NCI-H1048 (cell line): ENCODE data around the gene IFITM2.

Source experiments
- DNase-seq: peaks from one replicate; lab custom pipeline; 2025; lab: John Stamatoyannopoulos, UW

Gene IFITM2

DNA sequence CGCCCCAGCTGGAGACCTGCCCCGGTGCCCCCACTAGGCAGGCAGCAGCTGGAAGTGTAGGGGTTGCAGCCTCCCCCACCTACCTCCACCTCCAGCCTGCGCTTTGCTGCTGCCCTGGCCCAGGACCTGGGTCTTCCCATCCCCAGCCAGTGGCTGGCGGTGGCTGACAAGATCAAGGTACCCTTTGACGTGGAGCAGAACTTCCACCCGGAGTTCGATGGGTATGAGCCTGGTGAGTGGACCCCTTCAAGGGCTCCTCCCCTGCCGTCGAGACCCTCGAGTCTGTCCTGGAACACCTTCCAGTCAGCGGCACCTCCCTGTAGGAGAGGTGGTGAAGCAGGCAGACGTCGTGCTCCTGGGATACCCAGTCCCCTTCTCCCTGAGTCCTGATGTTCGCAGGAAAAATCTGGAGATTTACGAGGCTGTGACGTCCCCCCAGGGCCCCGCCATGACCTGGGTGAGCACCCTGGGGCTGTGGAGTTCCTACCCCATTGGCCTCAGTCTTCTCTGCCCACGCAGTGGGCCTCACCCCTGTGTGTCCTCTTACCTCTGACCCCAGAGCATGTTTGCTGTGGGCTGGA, 14.3 kb upstream of the IFITM2 start:
- DNase-seq, result no peak

- no peak for DNase-seq
Measured at GRCh38 chr11:293852-294661, 13.6 kb upstream of the IFITM2 start.

- no peak for DNase-seq
Measured at GRCh38 chr11:294780-295179, 12.8 kb upstream of the IFITM2 start.

- no peak for DNase-seq
Measured at GRCh38 chr11:295351-296170, 12.1 kb upstream of the IFITM2 start.

DNA sequence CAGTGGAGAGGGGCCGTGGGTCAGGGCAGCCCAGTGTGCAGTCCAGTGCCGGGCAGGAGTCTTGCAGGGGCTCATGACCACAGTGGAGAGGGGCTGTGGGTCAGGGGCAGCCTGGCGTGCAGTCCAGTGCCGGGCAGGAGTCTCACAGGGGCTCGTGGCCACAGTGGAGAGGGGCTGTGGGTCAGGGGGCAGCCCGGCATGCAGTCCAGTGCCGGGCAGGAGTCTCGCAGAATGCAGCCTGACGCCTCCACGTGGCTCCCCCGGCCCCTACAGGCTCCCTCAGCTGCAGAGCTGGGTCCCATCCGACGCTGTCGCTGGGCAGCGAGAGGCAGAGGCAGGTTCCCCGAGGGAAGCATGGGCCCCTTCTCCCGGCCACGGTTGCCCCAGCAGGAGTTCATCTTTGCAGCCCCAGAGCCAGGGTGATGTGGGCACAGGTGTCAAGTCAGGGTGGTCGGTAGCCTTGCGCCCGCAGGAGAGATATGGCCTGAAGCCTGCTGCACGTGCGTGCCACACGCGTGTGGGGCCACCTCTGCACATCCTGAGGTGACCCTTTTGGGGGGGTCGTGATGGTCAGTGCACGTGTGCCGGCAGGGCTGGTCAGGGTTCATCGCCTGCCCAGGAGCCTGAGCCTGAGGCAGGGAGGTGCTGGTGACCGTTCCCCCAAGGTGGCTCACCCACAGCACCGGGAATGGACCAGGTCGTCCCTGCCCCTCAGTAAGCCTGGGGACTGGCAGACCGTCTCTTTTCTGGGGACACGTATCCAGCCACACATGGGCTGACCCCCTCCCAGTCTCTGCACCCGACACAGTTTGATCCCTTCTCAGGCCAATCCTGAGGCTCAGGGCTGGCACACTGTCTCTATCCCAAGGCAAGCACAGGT, 11.2 kb upstream of the IFITM2 start:
- DNase-seq, result no peak

GRCh38 chr11:297051-297585, 10.5 kb upstream of the IFITM2 start:
- no peak for DNase-seq

- no peak for DNase-seq
Measured at GRCh38 chr11:297586-298405, 9.8 kb upstream of the IFITM2 start.

GRCh38 chr11:298406-299065, 9.1 kb upstream of the IFITM2 start:
- DNase-seq, result no peak

DNA sequence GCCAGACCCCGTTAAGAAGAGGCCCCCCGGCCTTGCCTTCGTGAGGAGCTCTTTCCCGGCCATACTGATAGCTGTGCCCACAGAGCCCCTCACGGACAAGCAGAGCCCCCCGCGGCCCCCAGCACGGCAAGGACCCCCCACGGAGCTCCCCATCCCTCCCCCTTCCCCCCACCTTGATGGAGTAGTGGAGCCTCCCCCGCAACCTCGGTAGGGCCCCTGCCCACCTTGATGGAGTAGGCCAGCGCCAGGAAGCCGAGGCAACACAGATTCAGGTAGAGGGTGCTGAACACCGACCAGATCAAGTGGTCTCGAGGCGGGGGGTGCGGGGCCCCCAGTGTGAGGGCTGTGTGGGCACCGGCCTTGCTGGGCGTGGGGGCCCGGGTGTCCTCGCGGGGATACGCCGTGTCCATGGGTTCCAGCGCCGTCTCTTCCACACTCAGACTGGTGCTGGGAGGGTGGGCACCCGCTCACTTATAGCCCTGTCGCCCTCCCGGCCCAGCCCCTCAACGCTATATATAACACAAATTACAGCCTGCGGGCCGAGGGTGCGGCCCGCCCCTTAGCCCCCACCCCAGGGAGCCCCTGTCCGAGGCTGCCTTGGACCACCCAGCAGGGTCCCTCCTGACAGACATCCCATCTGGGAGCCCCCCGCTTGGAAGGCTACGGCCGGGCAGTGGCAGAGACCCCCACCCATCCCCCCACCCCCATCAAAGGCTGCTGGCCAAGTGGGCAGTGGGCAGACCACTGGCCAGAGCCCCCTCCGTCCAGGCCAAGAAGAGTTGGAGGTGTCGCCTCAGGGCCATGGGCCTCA, 8.3 kb upstream of the IFITM2 start, which contains the start of gene IFITM5:
Gene IFITM5 (minus strand): TSS at position 446 of the 811 bp plus-strand sequence. CDS start 36 bp downstream, at position 410.
- DNase-seq, result no peak

GRCh38 chr11:299951-300735, 7.5 kb upstream of the IFITM2 start:
- DNase-seq, result no peak

- no peak for DNase-seq
Measured at GRCh38 chr11:303363-303762, 4.3 kb upstream of the IFITM2 start.

- DNase-seq, result no peak
Measured at GRCh38 chr11:304061-304506, 3.5 kb upstream of the IFITM2 start.

DNA sequence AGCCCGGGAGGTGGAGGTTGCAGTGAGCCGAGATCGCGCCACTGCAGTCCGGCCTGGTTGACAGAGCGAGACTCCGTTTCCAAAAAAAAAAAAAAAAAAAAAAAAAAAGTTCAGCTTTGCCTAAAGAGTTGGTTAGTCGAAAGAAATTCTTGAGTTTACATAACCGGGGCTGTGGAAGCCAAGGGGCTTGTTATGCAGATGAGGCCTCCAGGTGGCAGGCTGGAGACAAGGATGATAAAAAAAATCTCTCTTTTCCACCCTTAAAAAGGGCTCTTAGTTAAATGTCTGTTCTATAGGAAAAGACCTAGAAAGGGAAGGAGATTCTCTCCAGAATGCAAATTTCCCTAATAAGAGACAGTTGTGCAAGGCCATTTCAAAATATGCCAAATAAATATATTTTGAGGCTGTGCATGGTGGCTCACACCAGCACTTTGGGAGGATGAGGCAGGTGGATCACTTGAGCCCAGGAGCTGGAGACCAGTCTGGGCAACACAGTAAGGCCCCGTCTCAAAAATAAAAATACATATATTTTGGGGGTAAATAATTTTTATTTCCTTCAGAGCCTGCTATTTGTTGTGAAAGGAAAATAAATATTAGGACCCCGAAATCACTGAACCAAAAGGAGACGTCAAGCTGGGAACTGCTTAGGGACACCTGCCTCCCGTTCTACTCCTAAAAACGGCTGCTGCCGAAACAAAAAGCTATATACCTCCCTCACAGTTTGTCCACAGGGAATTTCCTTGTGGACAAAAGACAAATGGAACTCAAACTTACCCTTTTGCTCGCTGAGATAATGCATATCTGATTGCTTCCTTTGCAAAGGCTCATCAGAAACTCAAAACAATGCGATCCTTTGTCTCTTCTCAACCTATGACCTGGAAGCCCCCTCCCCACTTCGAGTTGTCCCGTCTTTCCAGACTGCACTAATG, 2.4 kb upstream of the IFITM2 start:
- no peak for DNase-seq

- DNase-seq, result no peak
Measured at GRCh38 chr11:305844-306211, 1.8 kb upstream of the IFITM2 start.

- no peak for DNase-seq
Measured at GRCh38 chr11:306645-307371, 808 bp upstream of the IFITM2 start.
